ENCODE measurements around the gene PLGRKT. TPM values are rescaled to one million over a fixed set of nuclear protein-coding genes. Genes with fewer than 3 reads are reported as not detected.
"Not testable (repeated sequence)": the region's sequence is repeated elsewhere in the genome, so short reads cannot be mapped to it uniquely, and the experiment has no call there.

The PLGRKT gene
- total RNA-seq, 1 donor from 2014 or later = not detected

- no peak for DNase-seq (ENCODE audit: low spot score in 2 of 2)
- intact Hi-C loops (cut with DNase I) = no loop called here
- no peak for TF ChIP-seq CTCF (IDR thresholded peaks at IDR 0.05)
- Histone ChIP-seq H3K27me3 (no peaks in the 10 kb centered on the region), H3K36me3 (no peaks in the 10 kb centered on the region), H3K4me1 (no peaks in the 10 kb centered on the region), H3K9me3 (no peaks in the 10 kb centered on the region), H3K4me3 (no peak overlapping the region), H3K27ac (no peak overlapping the region)
These were observed 81.9 kb downstream of the PLGRKT start for GRCh38 chr9:5355817-5356216.

GRCh38 chr9:5355226-5355625, 82.5 kb downstream of the PLGRKT start:
- H3K27me3 ChIP-seq = no peaks in the 10 kb centered on the region
- TF ChIP-seq CTCF (IDR thresholded peaks at IDR 0.05) = no peak
- no peak overlapping the region for H3K27ac ChIP-seq
- no peak for DNase-seq (ENCODE audit: low spot score in 2 of 2)
- H3K9me3 ChIP-seq = peaks cover 0 to 3% of the 10 kb centered on the region in 2 donors
- no peak overlapping the region for H3K4me3 ChIP-seq
- no peaks in the 10 kb centered on the region for H3K4me1 ChIP-seq
- intact Hi-C loops (cut with DNase I) = no loop called here
- H3K36me3 ChIP-seq = no peaks in the 10 kb centered on the region

- no peak for TF ChIP-seq CTCF (IDR thresholded peaks at IDR 0.05)
- DNase-seq (ENCODE audit: low spot score in 2 of 2) = no peak
- Histone ChIP-seq H3K4me3 (no peak overlapping the region), H3K27me3 (no peaks in the 10 kb centered on the region), H3K27ac (no peak overlapping the region), H3K9me3 (peaks cover 0 to 14% of the 10 kb centered on the region in 2 donors), H3K4me1 (no peaks in the 10 kb centered on the region), H3K36me3 (no peaks in the 10 kb centered on the region)
- intact Hi-C loops (cut with DNase I) = no loop called here
These were observed 83.5 kb downstream of the PLGRKT start for GRCh38 chr9:5354184-5354583.

- no peak overlapping the region for H3K4me3 ChIP-seq
- DNase-seq (ENCODE audit: low spot score in 2 of 2) = no peak
- no peaks in the 10 kb centered on the region for H3K27me3 ChIP-seq
- H3K4me1 ChIP-seq = no peaks in the 10 kb centered on the region
- peaks cover 0 to 20% of the 10 kb centered on the region in 2 donors for H3K9me3 ChIP-seq
- intact Hi-C loops (cut with DNase I) = no loop called here
- no peaks in the 10 kb centered on the region for H3K36me3 ChIP-seq
- no peak overlapping the region for H3K27ac ChIP-seq
- no peak for TF ChIP-seq CTCF (IDR thresholded peaks at IDR 0.05)
These were observed 85.0 kb downstream of the PLGRKT start for GRCh38 chr9:5352637-5353248.

GRCh38 chr9:5338992-5339981, 98.4 kb downstream of the PLGRKT start, which contains the start of gene RLN1:
Gene RLN1 (minus strand): TSS chr9:5339876. CDS start chr9:5339746, 130 bp downstream.
- H3K36me3 ChIP-seq; DNase-seq (ENCODE audit: low spot score in 2 of 2); H3K27me3 ChIP-seq; intact Hi-C loops (cut with DNase I); H3K9me3 ChIP-seq; H3K27ac ChIP-seq; H3K4me1 ChIP-seq: not testable (repeated sequence)
- peak within 1 kb of the TSS; percentile 26 to 34 for H3K4me3 ChIP-seq

- no peak for DNase-seq (ENCODE audit: low spot score in 2 of 2)
- Histone ChIP-seq H3K27ac (no peak overlapping the region), H3K4me3 (no peak overlapping the region), H3K9me3 (no peaks in the 10 kb centered on the region), H3K27me3 (no peaks in the 10 kb centered on the region), H3K36me3 (no peaks in the 10 kb centered on the region), H3K4me1 (no peaks in the 10 kb centered on the region)
- TF ChIP-seq CTCF (IDR thresholded peaks at IDR 0.05) = no peak
- intact Hi-C loops (cut with DNase I) = no loop called here
These were observed 101.0 kb downstream of the PLGRKT start for GRCh38 chr9:5336688-5337087.

GRCh38 chr9:5331276-5331675, 106.4 kb downstream of the PLGRKT start:
- H3K27ac ChIP-seq; H3K4me3 ChIP-seq; H3K27me3 ChIP-seq; H3K36me3 ChIP-seq; H3K9me3 ChIP-seq; DNase-seq (ENCODE audit: low spot score in 2 of 2); intact Hi-C loops (cut with DNase I); H3K4me1 ChIP-seq: not testable (repeated sequence)

Data from ascending aorta (tissue), 2 donors.